HepG2 (cell line): ENCODE results near the gene TBC1D14. TPM values are rescaled to one million over a fixed set of nuclear protein-coding genes. Genes with fewer than 3 reads are reported as not detected.

Experiments used
- CBX2 ChIP-seq, 2 experiments: fragments of 200-600 bp in 1 of 2; sonication (generic); formaldehyde crosslinking in 1 of 2; IDR thresholded peaks; 2 replicates each; pipeline versions ENCODE4 v1.7.0 to v1.8.1; 2018 to 2022; ENCODE audit warnings: low read depth in 2 of 2, low read length in 1 of 2, mild to moderate bottlenecking in 1 of 2, missing genetic modification reagents in 1 of 2
- CCDC6 ChIP-seq: sonication (generic); formaldehyde crosslinking; IDR thresholded peaks from 2 replicates; pipeline ENCODE4 v1.8.1; 2022; ENCODE audit warnings: mild to moderate bottlenecking, missing genetic modification reagents, moderate library complexity
- CENPT ChIP-seq: sonication (generic); formaldehyde crosslinking; IDR thresholded peaks from 2 replicates; pipeline ENCODE4 v1.8.0; 2022; ENCODE audit warnings: low read depth, mild to moderate bottlenecking, moderate library complexity, missing genetic modification reagents
- DMTF1 ChIP-seq: sonication (generic); formaldehyde crosslinking; IDR thresholded peaks from 2 replicates; pipeline ENCODE4 v1.4.0; 2020; ENCODE audit warnings: mild to moderate bottlenecking, missing genetic modification reagents
- ERF ChIP-seq: IDR thresholded peaks from 2 replicates; pipeline ENCODE4 v1.6.1; 2018; ENCODE audit warnings: missing biosample characterization, missing genetic modification reagents
- GLMP ChIP-seq: sonication (generic); formaldehyde crosslinking; IDR thresholded peaks from 2 replicates; pipeline ENCODE4 v1.9.0; 2021; ENCODE audit warnings: missing genetic modification reagents, mild to moderate bottlenecking, borderline replicate concordance
- MAFK ChIP-seq, 2 experiments: IDR thresholded peaks in 1 of 2; conservative IDR thresholded peaks in 1 of 2; 2 replicates each; pipeline ENCODE4 v1.6.1; 2011; ENCODE audit warnings: improper control_type of control experiment in 2 of 2, low read length in 2 of 2
- MEIS2 ChIP-seq: sonication (generic); formaldehyde crosslinking; IDR thresholded peaks from 2 replicates; pipeline ENCODE4 v1.9.0; 2021; ENCODE audit warnings: mild to moderate bottlenecking, missing genetic modification reagents
- PHF8 ChIP-seq: sonication (generic); formaldehyde crosslinking; IDR thresholded peaks from 2 replicates; pipeline ENCODE4 v1.5.0; 2020; ENCODE audit warnings: missing genetic modification reagents
- POGZ ChIP-seq: sonication (generic); formaldehyde crosslinking; IDR thresholded peaks from 2 replicates; pipeline ENCODE4 v1.4.0; 2020; ENCODE audit warnings: mild to moderate bottlenecking, missing genetic modification reagents
- POLR2AphosphoS2 ChIP-seq: IDR thresholded peaks from 2 replicates; pipeline ENCODE4 v1.6.1; 2011; ENCODE audit warnings: low read depth, low read length, improper control_type of control experiment
- RNF2 ChIP-seq: fragments of 450-650 bp; conservative IDR thresholded peaks from 2 replicates; pipeline ENCODE4 v1.6.1; 2016; ENCODE audit warnings: low read depth
- SCMH1 ChIP-seq: sonication (generic); formaldehyde crosslinking; IDR thresholded peaks from 2 replicates; pipeline ENCODE4 v1.9.0; 2021; ENCODE audit warnings: missing genetic modification reagents, mild to moderate bottlenecking, borderline replicate concordance
- SIN3A ChIP-seq: IDR thresholded peaks from 2 replicates; pipeline ENCODE4 v1.6.1; 2011; ENCODE audit warnings: low read depth, mild to moderate bottlenecking, control low read depth, low read length, borderline replicate concordance
- SMC3 ChIP-seq: IDR thresholded peaks from 2 replicates; pipeline ENCODE4 v1.6.1; 2011; ENCODE audit warnings: low read length, improper control_type of control experiment
- SSRP1 ChIP-seq: IDR thresholded peaks from 2 replicates; pipeline ENCODE4 v1.6.1; 2016; ENCODE audit warnings: control low read depth
- TGIF2 ChIP-seq: IDR thresholded peaks from 2 replicates; pipeline ENCODE4 v1.6.1; 2016; ENCODE audit warnings: control low read depth, missing compliant biosample characterization
- XRCC5 ChIP-seq: fragments of 200-400 bp; formaldehyde crosslinking; optimal IDR thresholded peaks from 2 replicates; pipeline ENCODE3; 2017; ENCODE audit warnings: mild to moderate bottlenecking, low read length
- ZBTB10 ChIP-seq: sonication (generic); formaldehyde crosslinking; IDR thresholded peaks from 2 replicates; pipeline ENCODE4 v1.4.0; 2020; ENCODE audit warnings: missing genetic modification reagents, borderline replicate concordance
- ZFAT ChIP-seq: sonication (generic); formaldehyde crosslinking; conservative IDR thresholded peaks from 2 replicates; pipeline ENCODE4 v1.8.1; 2023; ENCODE audit warnings: missing genetic modification reagents, inconsistent platforms
- ZFP62 ChIP-seq: sonication (generic); formaldehyde crosslinking; IDR thresholded peaks from 2 replicates; pipeline ENCODE4 v1.4.0; 2020; ENCODE audit warnings: missing genetic modification reagents
- ZNF256 ChIP-seq: sonication (generic); formaldehyde crosslinking; conservative IDR thresholded peaks from 2 replicates; pipeline ENCODE4 v1.4.0; 2020; ENCODE audit warnings: missing genetic modification reagents
- ZNF674 ChIP-seq: sonication (generic); formaldehyde crosslinking; IDR thresholded peaks from 2 replicates; pipeline ENCODE4 v1.5.0; 2020; ENCODE audit warnings: low read depth, mild to moderate bottlenecking, missing genetic modification reagents
- ZNF780A ChIP-seq: sonication (generic); formaldehyde crosslinking; IDR thresholded peaks from 2 replicates; pipeline ENCODE4 v1.8.0; 2022; ENCODE audit warnings: mild to moderate bottlenecking, missing genetic modification reagents, moderate library complexity
- ZNF782 ChIP-seq: sonication (generic); formaldehyde crosslinking; IDR thresholded peaks from 2 replicates; pipeline ENCODE4 v1.4.0; 2020; ENCODE audit warnings: missing genetic modification reagents, mild to moderate bottlenecking, borderline replicate concordance
- ZNF792 ChIP-seq: IDR thresholded peaks from 2 replicates; pipeline ENCODE4 v1.6.1; 2016
- polyA plus RNA-seq, 8 experiments: library from polyadenylated mRNA; depleted of rRNA in 3 of 8; stranded (reverse) in 7 of 8; unstranded in 1 of 8; fragments of >200 nt; fragmentation: Illumina TruSeq in 4 of 8; extraction: Trizol in 4 of 8; gene quantifications; 2 replicates each; pipeline versions ENCODE4 v1.2.1 to v1.2.3, GENCODE V29; 2011 to 2016; ENCODE audit warnings: low read depth in 4 of 8, missing spikeins in 1 of 8, mixed read lengths in 1 of 8; ENCODE audit not compliant: insufficient read depth in 1 of 8
- total RNA-seq, 5 experiments: library from RNA; depleted of rRNA; stranded (reverse); fragments of >200 nt; fragmentation: Illumina TruSeq; extraction: Trizol; gene quantifications; 2 replicates each; pipeline ENCODE4 v1.2.3, GENCODE V29; 2016; ENCODE audit warnings: low read depth in 1 of 5

The TBC1D14 gene
- total and polyA plus RNA-seq, 2 of the 13 experiments (the other 11 are each of a cell fraction or from before 2014, with no cell fraction given), result 29.5 to 46.5 TPM

- TF ChIP-seq PHF8 (CRISPR knock-in tag) (0 out of 2 replicates have a peak, but pooled peaks have one; percentile 21), SSRP1 (no peak), ZBTB10 (CRISPR knock-in tag) (no peak), DMTF1 (CRISPR knock-in tag) (no peak), CBX2 (IDR thresholded peaks at IDR 0.05; ENCODE audit: low read depth, low read length) (no peak), CBX2 (CRISPR knock-in tag; IDR thresholded peaks at IDR 0.05; ENCODE audit: low read depth) (no peak), MAFK (conservative IDR thresholded peaks at IDR 0.05 in 1 of 2, IDR thresholded peaks at IDR 0.05 in 1 of 2; ENCODE audit: low read length in 2 of 2) (peak; percentile 95 to 96), MEIS2 (CRISPR knock-in tag) (no peak), SCMH1 (CRISPR knock-in tag) (no peak), ZNF674 (CRISPR knock-in tag) (no peak), CCDC6 (0 out of 2 replicates have a peak, but pooled peaks have one; percentile 33), SMC3 (peak; percentile 90), TGIF2 (CRISPR knock-in tag) (no peak), CENPT (CRISPR knock-in tag) (no peak), ZNF792 (0 out of 2 replicates have a peak, but pooled peaks have one; percentile 45), XRCC5 (peak; percentile 76), RNF2 (no peak), POLR2AphosphoS2 (no peak), ERF (CRISPR knock-in tag) (peak; percentile 66; the same call in 1 of the 2 replicates), ZFAT (CRISPR knock-in tag) (no peak), GLMP (no peak), POGZ (0 out of 2 replicates have a peak, but pooled peaks have one; percentile 17), ZNF780A (no peak), SIN3A (0 out of 2 replicates have a peak, but pooled peaks have one; percentile 34), ZNF782 (CRISPR knock-in tag) (no peak), ZNF256 (no peak), ZFP62 (no peak)
These were observed 64.7 kb downstream of the TBC1D14 start (continued) for GRCh38 chr4:6974138-6974848.
